IPS-15b (cell line): ENCODE measurements around the gene ZNF573.
"Not testable (repeated sequence)": the region's sequence is repeated elsewhere in the genome, so short reads cannot be mapped to it uniquely, and the experiment has no call there.

Experiments used
- H3K27me3 ChIP-seq: one replicate; pipeline ENCODE4 v1.6.1; 2013; ENCODE audit warnings: low read length; ENCODE audit not compliant: control insufficient read depth, insufficient read depth
- H3K36me3 ChIP-seq: one replicate; pipeline ENCODE4 v1.6.1; 2013; ENCODE audit warnings: low read length; ENCODE audit not compliant: control insufficient read depth, insufficient read depth
- H3K4me1 ChIP-seq: one replicate; pipeline ENCODE4 v1.6.1; 2013; ENCODE audit warnings: mild to moderate bottlenecking, low read length; ENCODE audit not compliant: control insufficient read depth, insufficient read depth
- H3K4me3 ChIP-seq: one replicate; pipeline ENCODE4 v1.5.1; 2013; ENCODE audit warnings: low read depth, low read length
- H3K9ac ChIP-seq: one replicate; pipeline ENCODE4 v1.6.1; 2013; ENCODE audit warnings: low read depth, mild to moderate bottlenecking, low read length
- H3K9me3 ChIP-seq: one replicate; pipeline ENCODE4 v1.6.1; 2013; ENCODE audit warnings: mild to moderate bottlenecking, low read length; ENCODE audit not compliant: control insufficient read depth, insufficient read depth

The ZNF573 gene

GRCh38 chr19:37779127-37780005, at the start of gene ZNF573:
Gene ZNF573, minus strand, starts transcription at chr19:37779586. Its CDS starts 5,857 bp downstream, at chr19:37773729.
- H3K36me3 ChIP-seq = no peaks in the 10 kb centered on the region
- peak within 1 kb of the TSS; percentile 90 for H3K9ac ChIP-seq
- no peaks in the 10 kb centered on the region for H3K27me3 ChIP-seq
- H3K9me3 ChIP-seq = no peaks in the 10 kb centered on the region
- no peaks in the 10 kb centered on the region for H3K4me1 ChIP-seq
- H3K4me3 ChIP-seq = peak within 1 kb of the TSS; percentile 94

- H3K36me3 ChIP-seq = no peaks in the 10 kb centered on the region
- no peak overlapping the region for H3K9ac ChIP-seq
- no peaks in the 10 kb centered on the region for H3K27me3 ChIP-seq
- H3K4me3 ChIP-seq = peak overlapping the region; percentile 13
- peaks cover 10% of the 10 kb centered on the region for H3K9me3 ChIP-seq
- no peaks in the 10 kb centered on the region for H3K4me1 ChIP-seq
These were observed 38.0 kb upstream of the ZNF573 start for GRCh38 chr19:37817180-37817981.

- H3K9me3 ChIP-seq, H3K27me3 ChIP-seq, H3K4me3 ChIP-seq, H3K9ac ChIP-seq, H3K4me1 ChIP-seq, H3K36me3 ChIP-seq: not testable (repeated sequence)
These were observed 36.2 kb upstream of the ZNF573 start for GRCh38 chr19:37815611-37816010.

GRCh38 chr19:37813340-37813739, 34.0 kb upstream of the ZNF573 start:
- Histone ChIP-seq H3K4me3 (no peak overlapping the region), H3K9ac (no peak overlapping the region), H3K9me3 (peaks cover 7% of the 10 kb centered on the region), H3K36me3 (no peaks in the 10 kb centered on the region), H3K27me3 (no peaks in the 10 kb centered on the region), H3K4me1 (no peaks in the 10 kb centered on the region)

DNA sequence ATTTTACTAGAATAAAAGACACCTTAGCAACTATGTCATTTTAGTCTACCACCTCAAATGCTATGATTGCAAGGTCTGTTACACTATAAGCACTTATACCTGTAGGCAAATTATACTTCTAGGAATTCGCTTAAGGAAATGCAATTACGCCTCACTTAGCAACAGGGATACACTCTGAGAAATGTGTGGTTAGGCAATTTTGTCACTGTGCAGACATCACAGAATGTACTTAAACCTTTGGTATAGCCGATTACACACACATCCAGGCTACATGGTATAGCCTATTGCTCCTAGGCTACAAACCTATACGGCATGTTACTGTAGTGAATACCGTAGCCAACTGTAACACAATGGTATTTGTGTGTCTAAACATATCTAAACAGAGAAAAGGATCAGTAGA, 30.0 kb upstream of the ZNF573 start:
- H3K9ac ChIP-seq = no peak overlapping the region
- peaks cover 5% of the 10 kb centered on the region for H3K9me3 ChIP-seq
- H3K36me3 ChIP-seq = no peaks in the 10 kb centered on the region
- no peaks in the 10 kb centered on the region for H3K4me1 ChIP-seq
- no peak overlapping the region for H3K4me3 ChIP-seq
- H3K27me3 ChIP-seq = no peaks in the 10 kb centered on the region

DNA sequence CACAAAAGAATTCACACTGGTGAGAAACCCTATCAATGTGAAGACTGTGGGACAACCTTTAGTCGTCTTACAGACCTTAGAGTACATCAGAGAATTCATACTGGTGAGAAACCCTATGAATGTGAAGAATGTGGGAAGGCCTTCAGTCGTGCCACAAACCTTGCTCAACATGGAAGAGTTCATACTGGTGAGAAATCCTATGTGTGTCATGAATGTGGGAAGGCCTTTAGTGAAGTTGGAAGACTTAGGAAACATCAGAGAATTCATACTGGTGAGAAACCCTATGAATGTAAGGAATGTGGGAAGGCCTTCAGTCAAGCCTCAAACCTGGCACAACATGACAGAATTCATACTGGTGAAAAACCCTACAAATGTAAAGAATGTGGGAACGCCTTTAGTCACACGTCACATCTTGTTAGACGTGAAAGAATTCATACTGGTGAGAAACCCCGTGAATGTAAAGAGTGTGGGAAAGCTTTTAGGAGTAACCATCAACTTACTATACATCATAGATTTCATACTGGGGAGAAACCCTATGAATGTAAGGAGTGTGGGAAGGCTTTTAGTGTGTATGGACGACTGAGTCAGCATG, 24.0 kb upstream of the ZNF573 start:
- Histone ChIP-seq H3K9ac (no peak overlapping the region), H3K4me1 (no peaks in the 10 kb centered on the region), H3K36me3 (no peaks in the 10 kb centered on the region), H3K27me3 (no peaks in the 10 kb centered on the region), H3K9me3 (peaks cover 21% of the 10 kb centered on the region), H3K4me3 (no peak overlapping the region)

- Histone ChIP-seq H3K36me3 (no peaks in the 10 kb centered on the region), H3K27me3 (no peaks in the 10 kb centered on the region), H3K4me3 (no peak overlapping the region), H3K9ac (no peak overlapping the region), H3K9me3 (no peaks in the 10 kb centered on the region), H3K4me1 (no peaks in the 10 kb centered on the region)
These were observed 11.0 kb upstream of the ZNF573 start for GRCh38 chr19:37790244-37790925.

- no peaks in the 10 kb centered on the region for H3K36me3 ChIP-seq
- no peaks in the 10 kb centered on the region for H3K4me1 ChIP-seq
- H3K9me3 ChIP-seq = no peaks in the 10 kb centered on the region
- peak overlapping the region; percentile 94 for H3K4me3 ChIP-seq
- H3K9ac ChIP-seq = peak overlapping the region; percentile 90
- no peaks in the 10 kb centered on the region for H3K27me3 ChIP-seq
These were observed 716 bp downstream of the ZNF573 start for GRCh38 chr19:37778613-37779126.

DNA sequence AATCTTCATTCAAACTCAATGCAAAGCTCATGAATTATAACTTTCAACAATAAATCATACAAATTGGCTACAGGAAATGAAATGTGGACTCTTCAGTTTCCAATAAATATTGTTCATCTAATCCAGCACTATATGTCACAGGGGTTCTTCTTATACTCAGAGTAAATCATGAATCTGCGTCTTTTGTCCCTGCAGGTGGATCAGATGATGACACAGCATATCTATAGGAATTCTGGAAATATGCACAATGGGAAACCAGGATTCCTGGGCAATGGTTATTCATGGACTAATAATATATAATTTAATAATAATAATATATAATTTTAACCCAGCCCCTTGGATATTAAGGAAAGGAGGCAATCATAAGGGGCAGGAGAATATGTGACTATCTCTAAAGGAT, 8.4 kb downstream of the ZNF573 start:
- no peaks in the 10 kb centered on the region for H3K27me3 ChIP-seq
- no peak overlapping the region for H3K4me3 ChIP-seq
- H3K4me1 ChIP-seq = no peaks in the 10 kb centered on the region
- H3K9me3 ChIP-seq = no peaks in the 10 kb centered on the region
- H3K36me3 ChIP-seq = no peaks in the 10 kb centered on the region
- no peak overlapping the region for H3K9ac ChIP-seq

- Histone ChIP-seq H3K27me3 (no peaks in the 10 kb centered on the region), H3K4me1 (no peaks in the 10 kb centered on the region), H3K9me3 (no peaks in the 10 kb centered on the region), H3K36me3 (peaks cover 3% of the 10 kb centered on the region), H3K4me3 (no peak overlapping the region), H3K9ac (no peak overlapping the region)
These were observed 15.9 kb downstream of the ZNF573 start for GRCh38 chr19:37763488-37763887.

DNA sequence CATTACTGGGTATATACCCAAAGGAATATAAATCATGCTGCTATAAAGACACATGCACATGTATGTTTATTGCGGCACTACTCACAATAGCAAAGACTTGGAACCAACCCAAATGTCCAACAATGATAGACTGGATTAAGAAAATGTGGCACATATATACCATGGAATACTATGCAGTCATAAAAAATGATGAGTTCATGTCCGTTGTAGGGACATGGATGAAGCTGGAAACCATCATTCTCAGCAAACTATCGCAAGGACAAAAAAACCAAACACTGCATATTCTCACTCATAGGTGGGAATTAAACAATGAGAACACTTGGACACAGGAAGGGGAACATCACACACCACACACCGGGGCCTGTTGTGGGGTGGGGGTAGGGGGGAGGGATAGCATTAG, 21.7 kb downstream of the ZNF573 start:
- not testable (repeated sequence) for H3K4me3 ChIP-seq, H3K27me3 ChIP-seq, H3K36me3 ChIP-seq, H3K9me3 ChIP-seq, H3K4me1 ChIP-seq, H3K9ac ChIP-seq
